ENCODE data around the gene IZUMO4.

- TF ChIP-seq, protein P1, sequence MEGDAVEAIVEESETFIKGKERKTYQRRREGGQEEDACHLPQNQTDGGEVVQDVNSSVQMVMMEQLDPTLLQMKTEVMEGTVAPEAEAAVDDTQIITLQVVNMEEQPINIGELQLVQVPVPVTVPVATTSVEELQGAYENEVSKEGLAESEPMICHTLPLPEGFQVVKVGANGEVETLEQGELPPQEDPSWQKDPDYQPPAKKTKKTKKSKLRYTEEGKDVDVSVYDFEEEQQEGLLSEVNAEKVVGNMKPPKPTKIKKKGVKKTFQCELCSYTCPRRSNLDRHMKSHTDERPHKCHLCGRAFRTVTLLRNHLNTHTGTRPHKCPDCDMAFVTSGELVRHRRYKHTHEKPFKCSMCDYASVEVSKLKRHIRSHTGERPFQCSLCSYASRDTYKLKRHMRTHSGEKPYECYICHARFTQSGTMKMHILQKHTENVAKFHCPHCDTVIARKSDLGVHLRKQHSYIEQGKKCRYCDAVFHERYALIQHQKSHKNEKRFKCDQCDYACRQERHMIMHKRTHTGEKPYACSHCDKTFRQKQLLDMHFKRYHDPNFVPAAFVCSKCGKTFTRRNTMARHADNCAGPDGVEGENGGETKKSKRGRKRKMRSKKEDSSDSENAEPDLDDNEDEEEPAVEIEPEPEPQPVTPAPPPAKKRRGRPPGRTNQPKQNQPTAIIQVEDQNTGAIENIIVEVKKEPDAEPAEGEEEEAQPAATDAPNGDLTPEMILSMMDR (IDR thresholded peaks at IDR 0.05), result no peak
- TF ChIP-seq POLR2A (IDR thresholded peaks at IDR 0.05), result peak in 2 of 4 donors; percentile 26 to 46
Measured at GRCh38 chr19:2055931-2056836, 40.5 kb upstream of the IZUMO4 start.

All from esophagus squamous epithelium (tissue), 4 donors.